ENCODE data around the gene ARHGAP44.

ARHGAP44 gene

DNA sequence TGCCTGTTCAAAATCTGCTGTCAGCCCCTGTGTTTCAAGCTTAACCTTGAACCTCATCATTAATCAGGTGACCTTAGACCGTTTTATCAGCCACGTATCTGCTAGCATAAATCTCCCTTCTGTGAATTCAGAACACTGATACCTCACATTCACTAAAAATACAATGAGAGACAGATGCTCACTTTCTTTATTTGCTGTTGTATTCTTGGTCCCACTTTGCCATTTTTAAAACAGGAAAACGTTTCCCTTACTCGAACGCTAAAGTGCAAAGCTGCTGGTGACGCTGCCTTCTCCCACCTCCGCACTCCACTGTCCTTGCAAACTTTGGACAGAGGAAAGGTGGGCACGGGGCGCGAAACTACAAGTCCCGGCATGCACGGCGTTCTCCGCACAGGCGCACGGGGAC, 220 bp upstream of the ARHGAP44 start (continued):
- TF ChIP-seq REST (tag by site-specific recombination; IDR thresholded peaks at IDR 0.05), result peak; percentile 81
- TF ChIP-seq ZNF501 (tag by site-specific recombination; IDR thresholded peaks at IDR 0.05), result 0 out of 2 replicates have a peak, but pooled peaks have one; percentile 16
- TF ChIP-seq ZNF621 (tag by site-specific recombination; IDR thresholded peaks at IDR 0.05), result no peak
- no peak for TF ChIP-seq ZNF184 (tag by site-specific recombination; IDR thresholded peaks at IDR 0.05)
- no peak for TF ChIP-seq GLI2 (tag by site-specific recombination; IDR thresholded peaks at IDR 0.05; ENCODE audit: borderline replicate concordance, low read depth)
- 0 out of 2 replicates have a peak, but pooled peaks have one; percentile 18 for TF ChIP-seq ZBTB17 (tag by site-specific recombination; IDR thresholded peaks at IDR 0.05)

GRCh38 chr17:12790249-12791106, 1.2 kb downstream of the ARHGAP44 start:
- peak overlapping the region; percentile 86 for H3K4me3 ChIP-seq (ENCODE audit: low read depth, low read length)
- no peaks in the 10 kb centered on the region for H3K36me3 ChIP-seq (ENCODE audit: control insufficient read depth in 2 of 2, insufficient read depth in 1 of 2, low read length in 2 of 2)
- ChIA-PET CTCF (interaction anchor here (0.6 to 1.6 kb wide), 4 partner anchors 24 to 212 kb away, joined by 3 to 4 read pairs (median 4); no protein-coding TSS in a partner anchor), POLR2A (interaction anchor here (0.6 kb wide), 1 partner anchor 167 kb away, joined by 3 read pairs; no protein-coding TSS in a partner anchor)
- no peaks in the 10 kb centered on the region for H3K9me3 ChIP-seq (ENCODE audit: control insufficient read depth, insufficient read depth, low read depth, low read length)
- H3K27ac ChIP-seq (ENCODE audit: extremely low read depth, low read depth, low read length), result peak overlapping the region; percentile 71; the same call in 1 of the 2 replicates
- H3K4me1 ChIP-seq (ENCODE audit: control insufficient read depth, insufficient read depth, low read length), result peaks cover 11% of the 10 kb centered on the region; the same call in 1 of the 2 replicates
- TF ChIP-seq ZNF341 (tag by site-specific recombination; IDR thresholded peaks at IDR 0.05; ENCODE audit: low read depth) (peak; percentile 98), KLF1 (tag by site-specific recombination; IDR thresholded peaks at IDR 0.05) (peak; percentile 75), GLI4 (tag by site-specific recombination; IDR thresholded peaks at IDR 0.05) (0 out of 2 replicates have a peak, but pooled peaks have one; percentile 26), IKZF3 (tag by site-specific recombination; IDR thresholded peaks at IDR 0.05) (no peak), GLIS2 (tag by site-specific recombination; IDR thresholded peaks at IDR 0.05) (peak; percentile 22; the same call in 1 of the 2 replicates), ZBTB17 (tag by site-specific recombination; IDR thresholded peaks at IDR 0.05) (0 out of 2 replicates have a peak, but pooled peaks have one; percentile 30), ZNF335 (tag by site-specific recombination; conservative IDR thresholded peaks at IDR 0.05) (peak; percentile 92), ZNF366 (tag by site-specific recombination; conservative IDR thresholded peaks at IDR 0.05) (0 out of 2 replicates have a peak, but pooled peaks have one; percentile 24), ZNF26 (tag by site-specific recombination; IDR thresholded peaks at IDR 0.05) (no peak), ZBTB6 (tag by site-specific recombination; IDR thresholded peaks at IDR 0.05) (no peak), ZBTB20 (tag by site-specific recombination; IDR thresholded peaks at IDR 0.05) (peak; percentile 97), GLIS1 (tag by site-specific recombination; IDR thresholded peaks at IDR 0.05) (peak; percentile 73)
- TF ChIP-seq, protein P1, sequence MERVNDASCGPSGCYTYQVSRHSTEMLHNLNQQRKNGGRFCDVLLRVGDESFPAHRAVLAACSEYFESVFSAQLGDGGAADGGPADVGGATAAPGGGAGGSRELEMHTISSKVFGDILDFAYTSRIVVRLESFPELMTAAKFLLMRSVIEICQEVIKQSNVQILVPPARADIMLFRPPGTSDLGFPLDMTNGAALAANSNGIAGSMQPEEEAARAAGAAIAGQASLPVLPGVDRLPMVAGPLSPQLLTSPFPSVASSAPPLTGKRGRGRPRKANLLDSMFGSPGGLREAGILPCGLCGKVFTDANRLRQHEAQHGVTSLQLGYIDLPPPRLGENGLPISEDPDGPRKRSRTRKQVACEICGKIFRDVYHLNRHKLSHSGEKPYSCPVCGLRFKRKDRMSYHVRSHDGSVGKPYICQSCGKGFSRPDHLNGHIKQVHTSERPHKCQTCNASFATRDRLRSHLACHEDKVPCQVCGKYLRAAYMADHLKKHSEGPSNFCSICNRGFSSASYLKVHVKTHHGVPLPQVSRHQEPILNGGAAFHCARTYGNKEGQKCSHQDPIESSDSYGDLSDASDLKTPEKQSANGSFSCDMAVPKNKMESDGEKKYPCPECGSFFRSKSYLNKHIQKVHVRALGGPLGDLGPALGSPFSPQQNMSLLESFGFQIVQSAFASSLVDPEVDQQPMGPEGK (tag by site-specific recombination; IDR thresholded peaks at IDR 0.05), result peak; percentile 29; the same call in 1 of the 2 replicates
- TF ChIP-seq, protein P2, sequence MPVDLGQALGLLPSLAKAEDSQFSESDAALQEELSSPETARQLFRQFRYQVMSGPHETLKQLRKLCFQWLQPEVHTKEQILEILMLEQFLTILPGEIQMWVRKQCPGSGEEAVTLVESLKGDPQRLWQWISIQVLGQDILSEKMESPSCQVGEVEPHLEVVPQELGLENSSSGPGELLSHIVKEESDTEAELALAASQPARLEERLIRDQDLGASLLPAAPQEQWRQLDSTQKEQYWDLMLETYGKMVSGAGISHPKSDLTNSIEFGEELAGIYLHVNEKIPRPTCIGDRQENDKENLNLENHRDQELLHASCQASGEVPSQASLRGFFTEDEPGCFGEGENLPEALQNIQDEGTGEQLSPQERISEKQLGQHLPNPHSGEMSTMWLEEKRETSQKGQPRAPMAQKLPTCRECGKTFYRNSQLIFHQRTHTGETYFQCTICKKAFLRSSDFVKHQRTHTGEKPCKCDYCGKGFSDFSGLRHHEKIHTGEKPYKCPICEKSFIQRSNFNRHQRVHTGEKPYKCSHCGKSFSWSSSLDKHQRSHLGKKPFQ (tag by site-specific recombination; IDR thresholded peaks at IDR 0.05), result 0 out of 2 replicates have a peak, but pooled peaks have one; percentile 30
- TF ChIP-seq, protein P3, sequence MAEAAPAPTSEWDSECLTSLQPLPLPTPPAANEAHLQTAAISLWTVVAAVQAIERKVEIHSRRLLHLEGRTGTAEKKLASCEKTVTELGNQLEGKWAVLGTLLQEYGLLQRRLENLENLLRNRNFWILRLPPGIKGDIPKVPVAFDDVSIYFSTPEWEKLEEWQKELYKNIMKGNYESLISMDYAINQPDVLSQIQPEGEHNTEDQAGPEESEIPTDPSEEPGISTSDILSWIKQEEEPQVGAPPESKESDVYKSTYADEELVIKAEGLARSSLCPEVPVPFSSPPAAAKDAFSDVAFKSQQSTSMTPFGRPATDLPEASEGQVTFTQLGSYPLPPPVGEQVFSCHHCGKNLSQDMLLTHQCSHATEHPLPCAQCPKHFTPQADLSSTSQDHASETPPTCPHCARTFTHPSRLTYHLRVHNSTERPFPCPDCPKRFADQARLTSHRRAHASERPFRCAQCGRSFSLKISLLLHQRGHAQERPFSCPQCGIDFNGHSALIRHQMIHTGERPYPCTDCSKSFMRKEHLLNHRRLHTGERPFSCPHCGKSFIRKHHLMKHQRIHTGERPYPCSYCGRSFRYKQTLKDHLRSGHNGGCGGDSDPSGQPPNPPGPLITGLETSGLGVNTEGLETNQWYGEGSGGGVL (tag by site-specific recombination; IDR thresholded peaks at IDR 0.05), result peak; percentile 99

All from HEK293 (cell line).